ENCODE measurements around the gene GNL3.
A peak's percentile ranks its signal among the peaks of the same experiment; 100 is the strongest.

GNL3 gene

GRCh38 chr3:52685285-52685708, 535 bp upstream of the GNL3 start:
- DNase-seq (ENCODE audit: low read depth, low spot score) = peak; percentile 92

- DNase-seq (ENCODE audit: low read depth, low spot score) = no peak
Observed at GRCh38 chr3:52688266-52688665, 2.4 kb downstream of the GNL3 start.

GRCh38 chr3:52689151-52689550, 3.3 kb downstream of the GNL3 start:
- DNase-seq (ENCODE audit: low read depth, low spot score) = no peak

GRCh38 chr3:52690560-52690959, 4.7 kb downstream of the GNL3 start:
- no peak for DNase-seq (ENCODE audit: low read depth, low spot score)

GRCh38 chr3:52693071-52693470, 7.2 kb downstream of the GNL3 start:
- peak; percentile 79 for DNase-seq (ENCODE audit: low read depth, low spot score)

- no peak for DNase-seq (ENCODE audit: low read depth, low spot score)
Observed at GRCh38 chr3:52694528-52695189, 8.8 kb downstream of the GNL3 start.

GRCh38 chr3:52695798-52696671, 10.2 kb downstream of the GNL3 start:
- DNase-seq (ENCODE audit: low read depth, low spot score) = no peak

- no peak for DNase-seq (ENCODE audit: low read depth, low spot score)
Observed at GRCh38 chr3:52696830-52697631, 11.2 kb downstream of the GNL3 start.

- DNase-seq (ENCODE audit: low read depth, low spot score) = no peak
Observed at GRCh38 chr3:52697632-52697965, 11.8 kb downstream of the GNL3 start.

GRCh38 chr3:52703341-52703740, 17.5 kb downstream of the GNL3 start:
- no peak for DNase-seq (ENCODE audit: low read depth, low spot score)

GRCh38 chr3:52704611-52705437, 19.0 kb downstream of the GNL3 start:
- peak; percentile 66 for DNase-seq (ENCODE audit: low read depth, low spot score)

GRCh38 chr3:52705438-52705687, 19.5 kb downstream of the GNL3 start:
- DNase-seq (ENCODE audit: low read depth, low spot score) = no peak

- DNase-seq (ENCODE audit: low read depth, low spot score) = peak; percentile 95
Observed at GRCh38 chr3:52705688-52706686, 20.2 kb downstream of the GNL3 start, which contains the start of the genes GLT8D1 and SPCS1. TSS of gene GLT8D1 (minus strand) at chr3:52705791. CDS start at chr3:52700460, 5,331 bp downstream. TSS of gene SPCS1 (plus strand) at chr3:52706106. CDS start at chr3:52706247, 141 bp downstream.

- DNase-seq (ENCODE audit: low read depth, low spot score) = no peak
Observed at GRCh38 chr3:52707585-52707984, 21.8 kb downstream of the GNL3 start.

- DNase-seq (ENCODE audit: low read depth, low spot score) = no peak
Observed at GRCh38 chr3:52710512-52710911, 24.7 kb downstream of the GNL3 start.

GRCh38 chr3:52712291-52713212, 26.7 kb downstream of the GNL3 start:
- DNase-seq (ENCODE audit: low read depth, low spot score) = no peak

- no peak for DNase-seq (ENCODE audit: low read depth, low spot score)
Observed at GRCh38 chr3:52714335-52715302, 28.8 kb downstream of the GNL3 start.

- no peak for DNase-seq (ENCODE audit: low read depth, low spot score)
Observed at GRCh38 chr3:52715714-52716305, 30.0 kb downstream of the GNL3 start.
